GM12878 (cell line): Measurements from ENCODE around the gene ZNF732.

Experiments used
- CBX5 ChIP-seq: sonication (generic); IDR thresholded peaks from 2 replicates; pipeline ENCODE4 v1.6.1; 2016; ENCODE audit warnings: low read depth, moderate library complexity, mild to moderate bottlenecking, inconsistent platforms
- CTCF ChIP-seq, 3 experiments: IDR thresholded peaks in 2 of 3; conservative IDR thresholded peaks in 1 of 3; 2 replicates each; pipeline ENCODE4 v1.5.1; 2011; ENCODE audit warnings: low read depth in 3 of 3, low read length in 3 of 3, mild to moderate bottlenecking in 3 of 3, control low read depth in 2 of 3, moderate library complexity in 2 of 3, inconsistent platforms in 1 of 3, mixed read lengths in 1 of 3; ENCODE audit not compliant: control insufficient read depth in 2 of 3, insufficient read depth in 1 of 3; ENCODE audit errors: extremely low read depth in 1 of 3
- FOXK2 ChIP-seq: fragments of 450-650 bp; IDR thresholded peaks from 2 replicates; pipeline ENCODE4 v1.6.1; 2017; ENCODE audit warnings: mild to moderate bottlenecking, moderate library complexity
- JUND ChIP-seq: IDR thresholded peaks from 2 replicates; pipeline ENCODE4 v1.6.1; 2012; ENCODE audit warnings: low read depth, mild to moderate bottlenecking, low read length, improper control_type of control experiment, moderate library complexity
- MYC ChIP-seq: IDR thresholded peaks from 2 replicates; pipeline ENCODE4 v1.6.1; 2011; ENCODE audit warnings: mild to moderate bottlenecking, low read length, moderate library complexity, inconsistent platforms; ENCODE audit not compliant: insufficient read depth, insufficient replicate concordance, insufficient read length, severe bottlenecking
- NRF1 ChIP-seq: conservative IDR thresholded peaks from 2 replicates; pipeline ENCODE4 v1.6.1; 2011; ENCODE audit warnings: mild to moderate bottlenecking, low read depth, low read length, improper control_type of control experiment
- POLR2A ChIP-seq: IDR thresholded peaks from 2 replicates; pipeline ENCODE4 v1.6.1; 2011; ENCODE audit warnings: low read depth, mild to moderate bottlenecking, low read length
- POLR2AphosphoS5 ChIP-seq: IDR thresholded peaks from 2 replicates; pipeline ENCODE4 v1.6.1; 2011; ENCODE audit warnings: mild to moderate bottlenecking, low read length, inconsistent platforms
- SPI1 ChIP-seq: IDR thresholded peaks from 2 replicates; pipeline ENCODE4 v1.6.1; 2011; ENCODE audit warnings: low read depth, mild to moderate bottlenecking, low read length, moderate library complexity, borderline replicate concordance; ENCODE audit not compliant: insufficient read depth
- SUZ12 ChIP-seq: fragments of 200-600 bp; sonication (generic); IDR thresholded peaks from one replicate; pipeline ENCODE4 v1.6.1; 2018; ENCODE audit warnings: antibody characterized with exemption, mild to moderate bottlenecking; ENCODE audit not compliant: unreplicated experiment
- ZZZ3 ChIP-seq: IDR thresholded peaks from 2 replicates; pipeline ENCODE4 v1.6.1; 2011; ENCODE audit warnings: low read depth; ENCODE audit not compliant: control insufficient read depth, insufficient read length

GRCh38 chr4:314296-314903 lies 9.1 kb upstream of the ZNF732 start:
- TF ChIP-seq POLR2A = no peak
- no peak for TF ChIP-seq CTCF (IDR thresholded peaks at IDR 0.05 in 2 of 3, conservative IDR thresholded peaks at IDR 0.05 in 1 of 3; ENCODE audit: control insufficient read depth in 2 of 3, extremely low read depth in 1 of 3, insufficient read depth in 1 of 3, low read depth in 3 of 3, low read length in 3 of 3)
- TF ChIP-seq POLR2AphosphoS5 = no peak
- TF ChIP-seq JUND = no peak
- no peak for TF ChIP-seq FOXK2
- no peak for TF ChIP-seq CBX5
- TF ChIP-seq SUZ12 = no peak
- TF ChIP-seq SPI1 = no peak
- no peak for TF ChIP-seq MYC
- TF ChIP-seq NRF1 = no peak
- TF ChIP-seq ZZZ3 = no peak
